Dedifferentiated amniotic fluid mesenchymal stem cell (primary cell): ENCODE measurements around the gene GLP1R.

Source experiments
- DNase-seq: peaks from one replicate; pipeline ENCODE4 v3.0.0-alpha.2; 2016; ENCODE audit errors: extremely low spot score

GLP1R gene

GRCh38 chr6:39086294-39086693 lies 37.7 kb downstream of the GLP1R start:
- DNase-seq, result no peak

- DNase-seq, result no peak
These were observed 38.1 kb downstream of the GLP1R start for GRCh38 chr6:39086711-39087110.

GRCh38 chr6:39087197-39087596 lies 38.6 kb downstream of the GLP1R start:
- DNase-seq, result no peak

GRCh38 chr6:39088331-39088730 lies 39.8 kb downstream of the GLP1R start:
- DNase-seq, result peak; percentile 29

- DNase-seq, result no peak
These were observed 41.5 kb downstream of the GLP1R start for GRCh38 chr6:39090036-39090435.

- no peak for DNase-seq
These were observed 42.6 kb downstream of the GLP1R start for GRCh38 chr6:39091220-39091619.

GRCh38 chr6:39092124-39092523 lies 43.5 kb downstream of the GLP1R start:
- DNase-seq, result no peak

- no peak for DNase-seq
These were observed 44.6 kb downstream of the GLP1R start for GRCh38 chr6:39093149-39093708.

GRCh38 chr6:39095578-39095977 lies 47.0 kb downstream of the GLP1R start:
- DNase-seq, result no peak

- DNase-seq, result no peak
These were observed 51.8 kb downstream of the GLP1R start for GRCh38 chr6:39100358-39100757.

- peak; percentile 50 for DNase-seq
These were observed 53.7 kb downstream of the GLP1R start for GRCh38 chr6:39102071-39102820.

GRCh38 chr6:39102821-39103136 lies 54.2 kb downstream of the GLP1R start:
- DNase-seq, result no peak

- DNase-seq, result no peak
These were observed 55.9 kb downstream of the GLP1R start for GRCh38 chr6:39104528-39104927.

GRCh38 chr6:39107034-39107433 lies 58.5 kb downstream of the GLP1R start:
- DNase-seq, result no peak

GRCh38 chr6:39107641-39108040 lies 59.1 kb downstream of the GLP1R start:
- DNase-seq, result no peak

- DNase-seq, result no peak
These were observed 59.7 kb downstream of the GLP1R start for GRCh38 chr6:39108041-39108839.

- DNase-seq, result no peak
These were observed 62.7 kb downstream of the GLP1R start for GRCh38 chr6:39111280-39111679.

GRCh38 chr6:39113788-39114187 lies 65.2 kb downstream of the GLP1R start:
- DNase-seq, result no peak

- no peak for DNase-seq
These were observed 65.8 kb downstream of the GLP1R start for GRCh38 chr6:39114388-39114703.

- DNase-seq, result peak; percentile 88
These were observed 66.4 kb downstream of the GLP1R start, which contains the start of gene SAYSD1 for GRCh38 chr6:39114704-39115599. TSS of gene SAYSD1 (minus strand) at chr6:39115186. CDS start at chr6:39115089, 97 bp downstream.

GRCh38 chr6:39118921-39119320 lies 70.3 kb downstream of the GLP1R start:
- DNase-seq, result no peak

GRCh38 chr6:39124114-39124513 lies 75.5 kb downstream of the GLP1R start:
- no peak for DNase-seq
